Endometrial microvascular endothelial cells (primary cell): ENCODE data around the gene DENND4A. TPM values are rescaled to one million over a fixed set of nuclear protein-coding genes. Genes with fewer than 3 reads are reported as not detected.

Experiments
- in situ Hi-C: cut with HindIII; loops from 2 replicates; pipeline ENCODE4 v1.10.0; 2017; ENCODE audit warnings: low sequenced_read_pairs, low pct_unique_long_range_greater_than_20kb; ENCODE audit errors: inconsistent ontology term
- total RNA-seq: library from RNA; depleted of rRNA; stranded (reverse); fragments of >200 nt; gene quantifications from one replicate; pipeline ENCODE4 v1.2.3, GENCODE V29; 2015; ENCODE audit errors: inconsistent ontology term

DENND4A gene
- total RNA-seq, 1 donor from 2014 or later = 21.2 TPM

GRCh38 chr15:65651831-65652749 lies 140.0 kb downstream of the DENND4A start:
- in situ Hi-C loops = no loop called here

- in situ Hi-C loops = no loop called here
Observed at GRCh38 chr15:65651042-65651322, 141.1 kb downstream of the DENND4A start.

GRCh38 chr15:65650312-65651041 lies 141.6 kb downstream of the DENND4A start:
- in situ Hi-C loops = no loop called here

- in situ Hi-C loops = no loop called here
Observed at GRCh38 chr15:65646486-65646885, 145.6 kb downstream of the DENND4A start.

DNA sequence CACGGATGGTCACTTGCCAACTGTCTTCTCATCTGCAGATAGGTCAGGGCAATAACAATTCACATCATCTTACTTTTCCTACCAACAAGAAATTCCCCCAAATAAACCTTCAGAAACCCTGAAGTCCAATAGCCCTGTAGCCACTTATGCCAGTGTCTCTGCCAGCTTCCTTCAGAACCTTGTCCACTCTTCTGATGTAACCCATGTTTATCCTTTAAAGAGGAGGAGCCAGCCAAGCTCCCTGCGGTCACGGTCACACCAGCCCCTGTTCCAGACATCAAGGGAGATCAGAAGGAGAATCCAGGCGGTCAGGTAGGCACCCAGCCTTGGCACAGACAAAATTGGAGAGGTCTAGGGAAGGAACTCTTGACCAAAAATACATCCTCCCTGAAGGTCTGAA lies 146.7 kb downstream of the DENND4A start:
- in situ Hi-C loops = no loop called here

GRCh38 chr15:65644282-65644681 lies 147.8 kb downstream of the DENND4A start:
- in situ Hi-C loops = no loop called here

DNA sequence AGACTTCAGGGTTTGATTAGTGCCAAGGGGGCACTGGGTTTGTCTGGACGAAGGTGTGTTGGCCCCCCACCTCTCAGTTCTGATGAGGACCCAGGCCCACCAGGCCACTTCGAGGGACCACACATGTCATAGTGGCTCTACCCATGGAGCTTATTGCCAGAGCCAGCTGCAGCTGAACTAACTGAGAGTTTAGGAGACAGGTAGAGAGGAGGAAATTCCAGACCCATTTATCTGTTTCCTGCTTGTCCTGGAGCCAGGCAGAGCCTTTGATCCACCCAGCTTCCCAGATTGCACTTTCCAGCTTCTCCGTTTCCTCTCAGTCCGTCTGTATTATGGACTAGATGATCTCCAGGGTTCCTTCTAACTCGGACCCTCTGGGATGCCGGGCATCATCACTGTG lies 149.5 kb downstream of the DENND4A start:
- in situ Hi-C loops = no loop called here

GRCh38 chr15:65641768-65642475 lies 150.2 kb downstream of the DENND4A start:
- in situ Hi-C loops = no loop called here

- in situ Hi-C loops = no loop called here
Observed at GRCh38 chr15:65639509-65639908, 152.6 kb downstream of the DENND4A start.

DNA sequence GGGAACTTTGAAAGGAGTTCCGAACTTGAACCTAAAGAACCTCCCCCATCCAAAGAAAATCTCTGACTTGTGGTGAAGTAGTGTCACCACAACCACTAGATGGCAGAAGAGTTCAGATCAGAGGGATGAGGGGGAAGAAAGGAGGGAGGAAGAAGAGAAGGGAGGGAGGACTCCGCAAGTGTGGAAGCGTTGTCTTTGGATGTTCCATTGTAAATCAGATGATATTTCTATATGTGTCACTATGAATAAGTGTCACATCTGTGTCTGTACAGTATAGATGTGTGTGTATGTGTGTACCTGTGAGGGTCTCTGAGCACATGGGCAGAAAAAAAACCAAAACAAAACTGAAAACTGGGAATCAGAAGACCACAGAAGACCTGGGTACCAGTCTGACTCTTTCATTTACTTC lies 153.4 kb downstream of the DENND4A start:
- in situ Hi-C loops = no loop called here

DNA sequence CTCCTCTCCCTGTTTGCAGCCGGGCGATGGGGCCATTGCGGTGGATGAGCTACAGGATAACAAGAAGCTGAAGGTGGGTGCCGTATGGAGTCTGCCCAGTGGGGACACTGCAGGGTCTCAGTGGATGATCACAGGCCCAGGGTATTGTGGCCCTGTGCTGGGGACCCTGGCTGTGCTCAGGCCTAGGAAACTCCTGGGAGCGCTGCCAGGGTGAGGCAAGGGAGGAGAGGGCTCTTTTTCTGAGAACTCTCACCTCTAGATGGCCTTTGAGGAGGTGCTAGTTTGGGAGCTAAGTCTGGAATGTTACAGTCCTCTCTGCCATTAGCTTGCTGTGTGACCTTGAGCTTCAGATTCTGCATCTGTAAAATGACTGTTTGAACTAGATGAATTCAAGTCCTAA lies 154.0 kb downstream of the DENND4A start:
- in situ Hi-C loops = no loop called here

- in situ Hi-C loops = no loop called here
Observed at GRCh38 chr15:65634356-65634755, 157.7 kb downstream of the DENND4A start.

DNA sequence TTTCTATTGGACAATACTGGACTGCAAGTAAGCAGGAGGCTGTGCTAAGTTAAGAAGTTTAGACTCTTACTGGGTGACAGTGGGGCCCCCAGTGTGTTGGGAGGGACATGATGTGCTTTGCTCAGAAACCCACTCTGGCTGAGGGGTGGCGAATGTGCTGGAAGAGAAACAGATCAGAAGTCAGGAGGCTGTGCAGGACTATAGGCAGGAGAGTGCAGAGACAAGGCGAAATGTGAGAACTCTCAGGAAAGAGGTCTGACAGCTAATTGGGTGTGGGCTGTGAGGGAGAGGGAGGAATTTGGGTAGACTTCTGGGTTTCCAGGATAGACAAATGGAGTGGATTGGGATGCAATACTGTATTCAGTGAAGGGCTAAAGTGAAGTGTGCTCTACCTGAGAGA lies 158.3 kb downstream of the DENND4A start:
- in situ Hi-C loops = no loop called here

DNA sequence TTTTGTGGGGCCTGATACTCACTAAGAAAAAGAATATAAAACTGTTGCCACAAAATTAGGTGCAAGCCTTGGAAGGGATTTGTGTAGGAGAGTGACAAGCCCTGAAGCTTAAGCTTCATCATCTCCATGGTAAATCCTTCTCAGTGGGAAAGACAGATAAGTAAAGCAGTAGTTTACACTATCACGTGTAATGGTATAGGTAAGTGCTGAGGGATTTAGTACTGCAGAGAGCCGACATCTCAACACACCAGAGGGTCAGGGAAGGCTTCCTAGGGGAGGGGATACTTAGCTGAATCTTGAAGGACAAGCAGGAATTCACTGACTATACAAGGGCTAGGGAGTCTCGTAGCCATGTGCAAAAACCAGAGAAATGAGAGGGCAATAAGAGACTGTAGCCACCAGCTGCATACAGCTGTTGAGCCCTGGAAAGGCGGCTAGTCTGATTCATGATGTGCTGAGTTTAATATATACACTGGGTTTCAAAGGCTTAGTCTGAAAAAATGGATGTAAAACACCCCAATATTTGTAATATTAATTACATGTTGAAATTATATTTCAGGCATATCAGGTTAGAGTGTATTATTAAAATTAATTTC lies 159.2 kb downstream of the DENND4A start:
- in situ Hi-C loops = no loop called here

DNA sequence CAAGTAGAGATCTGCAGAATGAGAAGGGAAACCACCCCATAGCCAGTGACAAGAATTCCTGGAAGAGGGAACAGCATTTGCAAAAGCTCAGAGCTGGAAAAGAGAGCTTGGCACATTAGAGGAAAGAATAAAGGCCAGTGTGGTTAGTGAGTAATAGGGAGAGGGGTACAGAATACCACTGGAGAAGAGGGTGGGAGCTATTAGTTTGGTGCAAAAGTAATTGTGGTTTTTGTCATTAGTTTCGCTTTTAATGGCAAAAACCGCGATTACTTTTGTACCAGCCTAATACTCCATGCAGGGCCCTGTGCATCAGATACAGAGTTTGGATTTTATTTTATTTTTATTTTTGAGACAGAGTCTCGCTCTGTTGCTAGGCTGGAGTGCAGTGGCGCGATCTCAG lies 160.6 kb downstream of the DENND4A start:
- in situ Hi-C loops = no loop called here

DNA sequence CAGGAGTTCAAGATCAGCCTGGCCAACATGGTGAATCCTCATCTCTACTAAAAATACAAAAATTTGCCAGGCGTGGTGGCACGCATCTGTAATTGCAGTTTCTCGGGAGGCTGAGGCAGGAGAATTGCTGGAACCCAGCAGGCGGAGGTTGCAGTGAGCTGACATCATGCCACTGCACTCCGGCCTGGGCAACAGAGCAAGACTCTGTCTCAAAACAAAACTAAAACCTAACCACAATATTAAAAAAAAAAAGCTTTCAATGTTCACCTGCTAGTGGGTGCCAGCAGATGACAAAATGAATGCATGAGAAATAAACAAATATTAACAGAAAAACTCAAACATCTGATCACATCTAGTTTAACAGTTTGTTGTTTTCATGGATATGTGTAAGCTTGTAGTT lies 161.3 kb downstream of the DENND4A start:
- in situ Hi-C loops = no loop called here

GRCh38 chr15:65629548-65629947 lies 162.5 kb downstream of the DENND4A start:
- in situ Hi-C loops = no loop called here

DNA sequence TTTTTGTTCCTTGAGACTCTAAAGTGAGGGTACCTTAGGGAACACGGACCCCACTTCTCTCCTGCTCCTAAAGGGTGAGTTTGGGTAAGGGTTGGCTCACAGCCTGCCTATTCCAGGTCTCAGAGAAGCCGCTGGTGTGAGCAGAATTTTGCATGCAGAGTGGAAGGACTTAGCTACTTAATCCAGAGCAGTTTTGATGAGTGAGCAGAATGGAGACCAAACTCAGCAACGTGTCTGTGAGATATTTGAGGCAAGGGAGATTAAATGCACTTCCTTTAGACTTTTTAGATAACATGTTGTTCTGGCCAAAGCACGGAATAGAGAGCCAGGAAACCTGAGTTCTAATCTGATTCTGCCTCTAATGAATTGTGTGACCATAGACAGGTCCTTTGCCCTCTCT lies 165.2 kb downstream of the DENND4A start:
- in situ Hi-C loops = no loop called here

GRCh38 chr15:65623103-65623502 lies 169.0 kb downstream of the DENND4A start:
- in situ Hi-C loops = no loop called here
